DMS 273 treated with DMSO at 0.1 percent for 48 hours (cell line): ENCODE results near the gene APPL2.
"Not testable (repeated sequence)": the region's sequence is repeated elsewhere in the genome, so short reads cannot be mapped to it uniquely, and the experiment has no call there.

ENCODE experiments used
- DNase-seq: peaks from one replicate; lab custom pipeline; 2025; lab: John Stamatoyannopoulos, UW

The APPL2 gene

DNA sequence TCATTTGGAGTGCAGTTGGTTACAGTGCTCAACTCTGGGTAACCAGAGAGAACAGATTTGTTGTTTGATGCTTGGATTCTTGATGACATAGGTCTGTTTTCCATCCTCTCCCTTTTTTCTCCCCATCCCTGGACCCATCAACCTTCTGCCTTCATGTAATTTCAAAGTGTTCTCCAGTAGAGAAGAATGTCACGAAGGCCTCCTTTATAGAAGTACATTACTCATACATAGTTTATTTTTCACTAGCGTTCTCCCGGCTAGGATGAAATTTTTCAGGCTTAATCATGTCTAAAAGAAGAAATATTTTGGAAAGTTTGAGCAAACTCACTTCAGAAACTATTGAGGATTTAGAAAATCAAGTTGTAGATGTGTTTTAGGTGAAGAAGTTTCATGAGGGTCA is 20.9 kb upstream of the APPL2 start:
- DNase-seq, result no peak

DNA sequence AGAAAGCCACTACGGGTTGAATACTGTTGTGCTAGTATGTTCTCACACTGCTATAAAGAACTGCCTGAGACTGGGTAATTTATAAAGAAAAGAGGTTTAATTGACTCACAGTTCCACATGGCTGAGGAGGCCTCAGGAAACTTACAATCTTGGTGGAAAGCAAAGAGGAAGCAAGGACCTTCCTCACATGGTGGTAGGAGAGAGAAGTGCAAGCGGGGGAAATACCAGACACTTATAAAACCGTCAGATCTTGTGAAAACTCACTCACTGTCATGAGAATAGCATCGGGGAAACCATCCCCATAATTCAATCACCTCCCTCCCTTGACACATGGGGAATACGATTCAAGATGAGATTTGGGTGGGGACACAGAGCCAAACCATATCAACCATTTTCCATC is 20.5 kb upstream of the APPL2 start:
- not testable (repeated sequence) for DNase-seq

DNA sequence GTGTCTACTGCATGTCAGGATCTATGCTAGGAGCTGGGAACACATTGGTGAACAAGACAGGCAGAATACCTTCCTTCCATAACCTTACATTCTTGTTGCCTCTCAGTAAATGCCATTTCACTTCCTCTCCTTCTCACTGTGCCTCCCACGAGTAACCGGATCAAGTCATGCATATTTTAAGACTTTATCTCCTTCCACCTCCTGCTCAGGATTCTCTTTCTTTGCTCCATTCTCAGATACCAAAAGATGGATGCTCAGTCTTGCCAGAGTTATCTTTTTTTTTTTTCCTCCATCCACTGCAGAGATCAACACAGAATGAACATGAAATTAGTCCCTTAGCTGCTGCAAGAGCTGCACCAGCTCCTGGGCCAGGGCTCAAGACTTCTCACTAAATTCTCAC is 20.0 kb upstream of the APPL2 start:
- no peak for DNase-seq

DNA sequence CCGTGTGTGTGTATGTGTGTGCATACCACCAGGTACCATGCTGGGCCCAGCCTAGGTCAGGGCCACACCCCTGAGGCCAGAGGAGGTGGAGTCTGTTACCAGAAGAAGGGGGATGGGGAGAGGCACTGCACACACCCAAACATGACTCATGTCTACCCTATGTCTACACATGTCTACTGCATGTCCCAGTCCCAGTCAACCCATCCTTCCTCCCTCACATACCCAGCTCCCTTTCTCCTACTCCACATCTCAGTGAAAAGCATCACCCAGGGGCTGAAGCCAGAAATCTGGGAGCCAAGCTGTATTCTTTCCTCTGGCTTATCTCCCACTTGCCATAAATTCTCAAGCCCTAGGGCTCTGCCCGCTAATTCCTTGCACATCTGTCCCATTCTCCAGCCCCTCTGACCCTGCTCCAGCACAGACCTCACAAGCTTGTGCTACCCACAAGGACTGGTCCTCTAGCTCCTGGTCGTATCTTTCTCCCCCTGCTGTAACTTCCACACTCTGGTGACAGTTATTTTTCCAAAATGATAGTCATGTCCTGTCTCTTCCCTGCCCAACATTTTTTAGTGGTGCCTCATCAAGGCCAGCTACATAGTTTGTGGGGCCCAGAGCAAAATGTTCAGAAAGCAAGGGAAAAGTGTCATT is 18.0 kb upstream of the APPL2 start:
- DNase-seq, result no peak

DNA sequence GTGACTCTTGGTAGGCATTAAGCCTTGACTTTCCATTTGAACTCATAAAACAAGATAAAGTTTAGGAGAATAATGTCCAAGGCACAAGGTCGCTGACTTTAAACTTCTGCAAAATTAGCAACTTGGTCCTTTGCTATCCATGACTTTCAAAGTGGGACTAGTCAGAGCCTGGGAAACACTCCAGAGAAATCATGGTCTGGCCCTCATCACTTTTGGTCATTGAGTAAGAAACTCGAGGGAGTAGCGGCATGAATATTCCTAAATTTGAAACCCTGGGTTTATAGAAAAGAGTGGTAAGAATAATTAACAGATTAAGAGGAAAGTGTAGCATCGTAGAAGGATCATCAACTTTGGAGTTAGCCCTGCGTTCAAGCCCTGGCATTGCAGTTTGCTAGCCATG is 16.9 kb upstream of the APPL2 start:
- DNase-seq, result no peak

DNA sequence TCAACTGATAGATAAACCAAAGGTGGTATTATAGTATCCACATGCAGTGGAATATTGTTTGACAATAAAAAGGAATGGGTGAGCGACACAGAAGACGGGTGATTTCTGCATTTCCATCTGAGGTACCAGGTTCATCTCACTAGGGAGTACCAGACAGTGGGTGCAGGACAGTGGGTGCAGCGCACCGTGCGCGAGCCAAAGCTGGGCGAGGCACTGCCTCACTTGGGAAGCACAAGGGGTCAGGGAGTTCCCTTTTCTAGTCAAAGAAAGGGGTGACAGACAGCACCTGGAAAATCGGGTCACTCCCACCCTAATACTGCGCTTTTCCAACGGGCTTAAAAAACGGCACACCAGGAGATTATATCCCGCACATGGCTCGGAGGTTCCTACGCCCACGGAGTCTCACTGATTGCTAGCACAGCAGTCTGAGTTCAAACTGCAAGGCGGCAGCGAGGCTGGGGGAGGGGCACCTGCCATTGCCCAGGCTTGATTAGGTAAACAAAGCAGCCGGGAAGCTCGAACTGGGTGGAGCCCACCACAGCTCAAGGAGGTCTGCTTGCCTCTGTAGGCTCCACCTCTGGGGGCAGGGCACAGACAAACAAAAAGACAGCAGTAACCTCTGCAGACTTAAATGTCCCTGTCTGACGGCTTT is 9.9 kb upstream of the APPL2 start:
- DNase-seq, result not testable (repeated sequence)

DNA sequence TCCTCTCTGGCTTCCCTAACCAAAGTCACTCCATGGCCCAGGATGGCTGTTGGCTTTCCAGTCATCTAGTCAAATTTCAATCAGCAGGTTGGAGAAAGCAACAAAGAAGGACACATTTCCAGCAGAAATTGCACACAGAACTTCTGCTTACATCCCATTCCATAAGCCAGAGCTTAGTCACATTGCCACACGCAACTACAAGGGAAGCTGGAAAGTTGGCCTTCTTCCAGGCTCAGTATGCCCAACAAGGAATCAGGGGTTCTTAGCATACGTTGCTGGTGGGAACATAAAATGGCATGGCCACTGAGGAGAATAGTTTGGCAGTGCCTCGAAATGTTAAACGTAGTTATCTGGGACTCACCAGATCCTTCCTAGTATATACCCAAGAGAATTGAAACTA is 9.3 kb upstream of the APPL2 start:
- DNase-seq, result no peak

DNA sequence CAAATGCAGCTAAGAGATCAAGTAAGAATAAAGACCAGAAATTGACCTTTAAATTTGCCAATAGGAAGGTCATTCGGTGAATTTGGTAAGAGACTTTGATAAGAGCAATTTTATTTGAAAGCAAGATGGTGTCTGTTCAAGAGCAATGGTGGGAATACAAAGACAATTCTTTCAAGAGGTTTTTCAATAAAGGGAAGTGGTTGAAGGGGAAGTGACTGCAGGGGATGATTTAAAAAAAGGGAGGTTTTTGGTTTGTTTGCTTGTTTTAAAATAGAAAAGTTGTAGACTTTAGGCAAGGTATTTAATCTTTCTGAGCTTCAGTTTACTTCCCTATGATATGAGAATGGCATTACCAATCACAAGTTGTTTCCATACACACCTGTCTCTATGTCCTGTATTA is 4.3 kb upstream of the APPL2 start:
- DNase-seq, result no peak

DNA sequence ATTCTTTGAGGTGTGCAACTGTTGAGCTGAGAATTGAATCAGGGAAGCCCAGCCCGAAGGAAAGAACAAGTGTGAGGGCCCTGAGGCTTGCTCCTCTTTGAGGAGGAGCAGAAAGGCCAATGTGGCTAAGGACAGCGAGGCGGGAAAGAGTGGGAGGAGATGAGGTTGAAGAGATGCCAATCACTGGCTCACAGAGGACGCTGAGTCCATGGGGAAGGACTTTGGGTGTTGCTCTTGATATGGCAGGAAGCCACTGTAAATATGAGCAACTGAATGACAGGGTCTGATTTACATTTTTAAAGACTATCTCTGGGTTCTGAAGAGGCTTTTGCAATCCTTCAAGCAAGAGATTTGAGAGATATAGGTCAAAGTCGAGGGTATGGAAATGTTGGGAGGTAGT is 3.3 kb upstream of the APPL2 start:
- no peak for DNase-seq

DNA sequence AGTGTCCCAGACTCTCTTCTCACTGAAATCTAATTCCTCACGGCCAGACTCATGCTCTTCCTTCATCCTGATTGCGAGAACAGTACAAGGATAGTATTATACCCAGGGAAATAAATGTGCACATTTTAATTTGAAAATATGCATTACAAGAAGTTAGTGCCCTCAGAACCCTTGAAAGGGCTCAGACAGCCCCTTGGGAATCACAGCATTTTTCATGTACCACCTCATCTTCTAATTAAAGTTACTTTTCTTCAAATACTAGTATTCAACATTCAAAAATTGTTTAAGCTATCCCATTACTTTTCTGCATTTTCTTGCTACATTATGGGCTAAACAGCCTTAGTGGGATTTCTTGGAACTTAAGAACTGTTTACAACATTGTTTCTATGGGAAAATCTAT is 1.7 kb upstream of the APPL2 start:
- no peak for DNase-seq

DNA sequence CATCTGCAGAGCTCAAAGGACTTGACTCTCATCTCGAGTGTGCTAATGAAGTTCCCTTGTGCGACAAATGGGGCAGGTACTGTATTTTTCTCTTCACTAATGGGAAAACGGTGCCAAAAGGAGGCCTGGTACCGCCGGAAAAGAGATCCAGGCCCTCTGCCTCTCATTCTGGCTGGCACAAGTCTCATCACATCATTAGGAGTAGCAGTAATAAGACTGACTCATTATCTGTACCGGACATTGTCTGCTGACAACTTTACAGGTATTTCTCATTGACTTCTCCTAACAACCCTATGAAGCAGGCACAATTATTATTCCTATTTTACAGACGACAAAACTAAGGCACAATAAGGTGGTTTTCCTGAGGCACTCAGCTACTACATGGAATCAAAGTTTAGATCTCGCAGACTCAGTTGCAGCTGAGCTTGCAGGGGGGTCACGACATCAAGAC is 668 bp downstream of the APPL2 start:
- DNase-seq, result no peak

DNA sequence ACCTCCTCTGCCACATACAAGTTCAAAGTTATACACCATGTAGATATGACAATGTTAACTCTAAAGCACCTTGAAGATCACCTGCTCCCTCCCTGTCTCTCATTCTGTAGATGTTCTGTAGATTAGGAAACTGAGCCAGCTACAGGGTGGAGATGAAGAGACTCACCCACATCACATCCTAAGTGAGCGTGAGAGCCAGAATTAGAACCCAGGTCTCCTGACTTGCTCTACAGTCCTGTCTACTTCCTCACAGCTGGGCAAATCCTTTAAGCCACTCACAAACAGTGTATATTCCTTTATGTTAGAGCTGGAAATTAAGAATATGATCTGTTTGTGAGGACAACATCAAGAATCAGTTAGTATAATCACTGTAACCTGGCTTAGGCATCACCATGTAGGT is 1.8 kb downstream of the APPL2 start:
- no peak for DNase-seq

DNA sequence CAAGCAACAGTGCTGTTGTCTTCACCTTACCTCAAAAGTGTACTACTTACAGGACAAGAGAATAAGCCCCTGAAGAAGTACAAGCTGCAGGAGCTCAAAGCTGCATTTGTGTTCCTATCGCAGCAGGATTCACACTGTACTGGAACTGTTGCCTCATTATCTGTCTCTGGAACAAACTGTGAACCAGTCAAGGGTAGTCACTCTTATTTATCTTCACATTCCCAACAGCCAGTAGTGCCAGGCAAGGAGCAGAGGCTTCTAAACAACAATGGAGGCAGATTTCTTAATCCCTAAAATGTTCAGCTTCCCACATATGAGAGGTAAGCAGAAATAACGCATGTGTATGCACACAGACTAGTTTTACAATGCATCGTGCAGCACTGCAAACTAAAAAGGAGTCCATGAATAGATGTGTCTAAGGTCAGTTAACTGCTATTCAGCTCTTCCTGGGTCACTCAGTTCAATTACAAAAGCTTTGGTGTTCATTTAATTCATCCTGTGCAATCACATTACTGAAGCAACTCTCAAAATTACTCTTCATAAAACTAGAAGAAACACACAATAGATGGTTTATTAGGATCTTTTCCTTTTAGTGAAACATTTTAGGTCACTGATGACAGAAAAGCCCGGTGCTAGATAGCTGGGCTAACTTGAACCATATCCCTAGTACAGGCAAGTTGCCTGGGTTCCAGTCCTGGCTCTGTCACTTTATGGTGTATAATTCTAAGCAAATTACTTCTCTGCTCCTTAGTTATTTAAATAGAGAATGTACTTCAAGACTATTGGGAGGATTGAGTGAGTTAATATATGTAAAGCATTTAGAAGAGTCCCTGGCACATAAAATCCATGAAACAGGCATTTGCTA is 2.7 kb downstream of the APPL2 start:
- DNase-seq, result no peak

DNA sequence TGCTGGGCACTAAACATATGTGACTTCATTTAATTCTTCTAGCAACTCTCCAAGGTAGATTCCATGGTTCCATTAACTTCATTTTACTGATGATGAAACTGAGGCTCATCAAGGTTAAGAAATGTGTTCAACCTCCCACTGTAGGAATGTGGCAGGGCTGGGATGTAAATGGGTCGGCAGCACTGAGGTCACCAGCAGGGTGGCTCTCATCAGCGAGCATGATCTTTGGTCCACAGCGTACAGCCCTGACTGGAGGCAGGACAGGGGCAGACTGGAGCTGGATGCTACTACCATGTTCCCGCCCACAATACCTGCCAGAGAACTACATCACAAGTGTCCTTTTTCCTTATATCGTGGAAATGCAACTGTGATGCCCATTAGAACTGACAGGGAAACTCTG is 4.6 kb downstream of the APPL2 start:
- no peak for DNase-seq

DNA sequence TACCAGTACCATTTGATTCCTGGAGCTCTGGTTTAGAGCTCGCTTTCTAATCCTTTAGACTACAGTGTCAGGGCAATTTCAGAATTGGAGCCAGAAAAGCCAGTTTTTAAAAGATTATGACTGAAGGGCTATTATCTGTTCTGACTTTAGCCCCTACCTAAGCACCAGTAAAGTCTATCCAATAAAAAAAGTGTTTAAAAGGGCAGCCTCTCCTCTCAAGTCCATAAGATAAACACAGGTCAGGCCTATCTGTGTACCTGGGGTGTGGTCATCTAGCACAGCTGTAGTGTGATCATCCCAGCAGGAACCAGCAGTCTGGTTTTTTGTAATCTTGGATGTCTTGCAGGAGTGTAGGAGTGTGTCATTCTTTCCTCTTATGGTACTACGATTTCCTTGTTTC is 6.6 kb downstream of the APPL2 start:
- no peak for DNase-seq

DNA sequence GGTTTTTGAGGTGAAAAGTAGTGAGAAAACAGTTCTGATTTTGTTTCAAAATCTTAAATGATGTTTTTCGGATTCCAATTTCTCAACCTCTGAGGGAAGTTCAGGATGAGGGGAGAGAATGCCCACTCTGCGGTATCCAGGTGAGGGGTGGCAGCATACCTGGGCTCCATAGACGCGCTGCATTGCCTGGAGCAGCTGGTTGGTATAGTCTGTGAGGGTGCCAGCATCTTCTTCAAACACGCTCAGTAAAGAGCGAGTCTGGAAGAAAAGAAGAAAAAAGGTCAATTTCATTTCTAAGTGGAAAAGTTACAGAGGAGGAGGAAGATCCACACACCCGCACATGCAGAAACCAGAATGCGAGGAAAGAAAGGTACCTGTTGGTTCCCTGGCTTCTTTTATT is 7.0 kb downstream of the APPL2 start:
- no peak for DNase-seq

DNA sequence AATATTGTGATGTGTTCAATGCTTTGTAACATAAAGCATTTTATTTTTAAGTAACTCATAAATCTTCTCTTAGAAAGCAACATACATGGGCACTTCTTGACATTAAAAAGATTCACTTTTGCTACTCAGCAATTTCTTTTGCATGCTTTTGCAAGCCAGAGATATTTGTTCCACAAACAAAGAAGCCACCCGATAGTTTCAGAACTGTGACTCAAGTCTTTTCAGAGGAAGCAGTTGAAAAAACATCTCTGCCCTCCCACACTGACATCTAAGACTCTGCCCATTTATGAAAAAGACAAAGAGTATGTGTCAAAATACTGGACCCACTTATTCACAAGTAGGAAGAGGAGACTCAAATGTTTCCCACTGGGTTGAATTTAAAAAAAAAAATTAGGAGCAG is 7.5 kb downstream of the APPL2 start:
- no peak for DNase-seq

DNA sequence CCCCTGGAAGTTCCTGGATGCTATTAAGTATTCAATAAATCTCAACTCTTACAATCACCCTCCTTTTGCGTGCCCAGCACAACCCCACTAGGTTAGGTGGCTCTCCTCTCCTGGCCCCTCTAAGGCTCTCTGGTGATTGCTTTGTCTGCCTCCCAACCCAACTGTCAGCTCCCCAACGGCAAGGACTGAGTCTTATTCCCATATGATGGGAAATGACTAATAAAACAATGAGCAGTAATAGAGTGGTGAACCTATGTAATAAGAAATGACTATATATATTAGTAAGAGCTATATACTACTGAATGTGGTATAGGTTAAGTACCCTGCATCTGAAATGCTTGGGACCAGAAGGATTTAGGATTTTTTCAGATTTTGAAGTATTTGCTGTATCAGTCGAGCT is 8.1 kb downstream of the APPL2 start:
- DNase-seq, result no peak

DNA sequence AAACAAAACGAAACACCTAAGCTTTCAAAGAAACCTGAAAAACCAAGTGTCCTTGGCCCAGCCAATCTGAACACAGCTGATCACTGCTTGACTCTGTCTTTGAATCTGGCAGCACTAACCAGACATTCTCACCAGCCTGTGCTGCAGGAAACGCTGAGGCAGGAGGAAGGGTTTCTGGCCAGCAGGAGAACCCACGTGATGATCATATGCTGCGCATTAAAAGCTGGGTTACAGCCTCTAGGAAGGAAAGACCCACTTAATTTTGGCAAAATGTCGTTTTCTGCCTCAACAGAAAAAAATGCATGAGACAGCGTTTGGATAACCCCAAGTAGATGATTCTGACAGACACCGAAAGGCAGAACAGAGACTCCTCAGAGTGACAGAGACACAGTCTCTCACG is 9.8 kb downstream of the APPL2 start:
- DNase-seq, result no peak

DNA sequence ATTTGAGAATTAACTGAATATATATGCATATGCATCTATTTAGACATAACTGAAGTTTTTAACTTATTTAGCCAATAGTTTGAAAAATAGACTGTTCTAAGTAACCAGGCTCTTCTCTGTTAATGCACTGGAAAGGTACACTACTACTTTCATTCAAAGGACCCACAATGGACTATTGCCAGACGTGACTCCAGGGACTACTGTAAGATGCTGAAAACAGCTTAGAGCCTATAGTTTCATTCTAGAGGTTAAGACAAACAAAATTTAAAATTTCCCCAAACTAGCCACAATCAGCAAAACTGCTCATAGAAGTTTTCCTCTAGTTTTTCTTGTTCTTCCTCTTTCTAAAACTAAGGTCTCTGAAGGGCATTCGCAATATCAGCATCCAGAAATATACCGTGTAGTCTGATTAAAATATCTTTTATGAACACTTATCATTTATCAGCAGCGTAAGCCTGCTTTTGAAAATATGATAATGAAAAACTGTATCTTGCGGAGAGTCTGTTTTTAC is 10.4 kb downstream of the APPL2 start:
- DNase-seq, result no peak

DNA sequence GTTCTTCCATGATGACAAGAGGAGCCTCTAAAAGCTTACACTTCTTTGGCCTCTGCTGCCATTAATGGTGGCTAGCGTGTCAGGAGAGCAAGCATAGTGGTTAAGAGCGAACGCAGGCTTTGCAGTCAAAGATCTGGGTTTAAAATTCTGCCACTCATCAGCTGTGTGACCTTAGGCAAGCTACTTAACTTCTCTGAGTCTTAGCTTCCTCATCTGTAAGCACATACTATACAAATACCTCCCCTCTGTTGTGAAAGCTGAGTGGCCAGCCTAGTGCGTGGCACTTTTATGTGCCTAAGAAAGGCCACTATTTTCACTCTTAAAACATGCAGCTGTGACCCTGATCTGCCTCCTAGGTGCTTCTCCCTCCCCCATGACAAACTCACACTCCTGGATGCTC is 11.6 kb downstream of the APPL2 start:
- DNase-seq, result no peak

DNA sequence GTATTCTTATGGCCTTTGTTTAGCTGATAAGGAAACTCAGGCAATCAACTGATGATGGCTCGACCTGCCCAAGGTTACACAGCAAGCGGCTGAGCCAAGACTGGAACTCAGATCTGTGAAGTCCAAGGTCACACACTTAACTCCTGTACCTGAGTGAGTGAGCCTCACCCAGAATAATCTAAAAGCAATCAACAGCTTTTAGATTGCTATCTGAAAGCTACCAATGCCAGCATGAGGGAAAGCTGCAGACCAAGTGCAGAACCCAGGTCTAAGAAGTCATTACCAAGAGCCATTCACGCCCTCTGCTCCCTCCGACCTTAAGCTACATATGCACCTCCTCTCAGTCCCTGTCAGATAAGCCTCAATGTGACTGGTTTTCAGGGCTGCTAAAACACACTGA is 12.1 kb downstream of the APPL2 start:
- DNase-seq, result no peak

DNA sequence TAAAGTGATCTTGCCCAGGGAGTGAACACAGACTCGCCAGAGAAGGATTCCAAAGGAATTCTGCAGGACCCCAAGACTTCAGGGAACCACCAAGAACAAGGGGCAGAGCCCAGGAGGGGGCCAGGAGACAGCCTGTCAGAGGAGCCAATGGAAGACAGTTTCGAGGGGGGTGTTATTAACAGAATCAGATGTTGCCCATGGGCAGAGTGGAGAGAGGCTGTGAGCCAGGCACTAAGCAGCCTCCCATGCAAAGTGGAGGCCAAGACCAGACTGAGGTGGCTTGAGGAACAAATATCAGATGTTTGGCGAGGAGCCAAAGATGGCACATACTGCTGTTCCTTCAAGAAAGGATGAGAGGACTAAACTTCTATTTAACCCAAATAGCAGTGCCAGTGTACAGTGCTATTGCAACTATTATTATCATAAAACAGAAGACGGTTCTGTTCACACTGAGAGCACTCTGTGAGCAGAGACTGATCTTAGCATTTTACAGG is 12.6 kb downstream of the APPL2 start:
- DNase-seq, result no peak
